GM18498 (cell line): ENCODE results near the gene ARHGAP42.

Experiments
- ATAC-seq: cut with Tn5 transposase; IDR thresholded peaks from one replicate; pipeline ENCODE4 v1.9.1; 2021; ENCODE audit warnings: mild to moderate bottlenecking, moderate library complexity; ENCODE audit not compliant: unreplicated experiment

The ARHGAP42 gene

GRCh38 chr11:100830274-100830673 is 143.2 kb downstream of the ARHGAP42 start:
- no peak for ATAC-seq

GRCh38 chr11:100830978-100831732 is 144.1 kb downstream of the ARHGAP42 start:
- no peak for ATAC-seq

GRCh38 chr11:100831929-100832494 is 144.9 kb downstream of the ARHGAP42 start:
- ATAC-seq, result no peak

GRCh38 chr11:100832829-100833228 is 145.7 kb downstream of the ARHGAP42 start:
- ATAC-seq, result no peak

- ATAC-seq, result no peak
Observed at GRCh38 chr11:100833276-100833675, 146.2 kb downstream of the ARHGAP42 start.

- no peak for ATAC-seq
Observed at GRCh38 chr11:100835854-100836253, 148.8 kb downstream of the ARHGAP42 start.

- no peak for ATAC-seq
Observed at GRCh38 chr11:100837311-100837710, 150.2 kb downstream of the ARHGAP42 start.

GRCh38 chr11:100841711-100842407 is 154.8 kb downstream of the ARHGAP42 start:
- ATAC-seq, result no peak

GRCh38 chr11:100847696-100848216 is 160.7 kb downstream of the ARHGAP42 start:
- ATAC-seq, result no peak

GRCh38 chr11:100849009-100849900 is 162.2 kb downstream of the ARHGAP42 start:
- no peak for ATAC-seq

GRCh38 chr11:100849901-100850235 is 162.8 kb downstream of the ARHGAP42 start:
- ATAC-seq, result no peak

GRCh38 chr11:100851147-100851546 is 164.1 kb downstream of the ARHGAP42 start:
- ATAC-seq, result no peak

- ATAC-seq, result no peak
Observed at GRCh38 chr11:100851584-100852152, 164.6 kb downstream of the ARHGAP42 start.

- ATAC-seq, result peak; percentile 60
Observed at GRCh38 chr11:100855466-100856067, 168.5 kb downstream of the ARHGAP42 start.

- ATAC-seq, result no peak
Observed at GRCh38 chr11:100857236-100858005, 170.3 kb downstream of the ARHGAP42 start.

GRCh38 chr11:100860318-100861155 is 173.4 kb downstream of the ARHGAP42 start:
- ATAC-seq, result no peak

GRCh38 chr11:100861212-100861611 is 174.1 kb downstream of the ARHGAP42 start:
- ATAC-seq, result no peak

- ATAC-seq, result peak; percentile 81
Observed at GRCh38 chr11:100863080-100863581, 176.0 kb downstream of the ARHGAP42 start.
